WI38 (cell line): ENCODE measurements around the gene NCKAP5L.
A peak's percentile ranks its signal among the peaks of the same experiment; 100 is the strongest.

Experiments
- H3K4me3 ChIP-seq: 2 replicates; pipeline ENCODE4 v1.5.1; 2011; ENCODE audit warnings: low read depth, mild to moderate bottlenecking, control low read depth, low read length
- CTCF ChIP-seq: IDR thresholded peaks from 2 replicates; pipeline ENCODE4 v1.5.1; 2012; ENCODE audit warnings: low read depth, mild to moderate bottlenecking, control low read depth, low read length

NCKAP5L gene

GRCh38 chr12:49828133-49829091 lies at the start of gene NCKAP5L:
TSS of gene NCKAP5L (minus strand) at chr12:49828413. CDS start at chr12:49804044, 24,369 bp downstream.
- H3K4me3 ChIP-seq, result peak within 1 kb of the TSS; percentile 91
- no peak for TF ChIP-seq CTCF

- TF ChIP-seq CTCF, result no peak
These were observed 48.9 kb upstream of the NCKAP5L start for GRCh38 chr12:49877066-49877465.

GRCh38 chr12:49876070-49876469 lies 47.9 kb upstream of the NCKAP5L start:
- no peak for TF ChIP-seq CTCF

More at GRCh38 chr12:49877066-49877465, 48.9 kb upstream of the NCKAP5L start:
- no peak overlapping the region for H3K4me3 ChIP-seq

GRCh38 chr12:49875115-49875720 lies 47.0 kb upstream of the NCKAP5L start:
- TF ChIP-seq CTCF, result no peak
- no peak overlapping the region for H3K4me3 ChIP-seq

More at GRCh38 chr12:49876070-49876469, 47.9 kb upstream of the NCKAP5L start:
- H3K4me3 ChIP-seq, result no peak overlapping the region

- no peak overlapping the region for H3K4me3 ChIP-seq
- TF ChIP-seq CTCF, result no peak
These were observed 46.1 kb upstream of the NCKAP5L start for GRCh38 chr12:49874142-49874897.

- H3K4me3 ChIP-seq, result no peak overlapping the region
- no peak for TF ChIP-seq CTCF
These were observed 45.2 kb upstream of the NCKAP5L start for GRCh38 chr12:49873361-49873934.
